Measurements from ENCODE around the gene INPP4A. TPM values are rescaled to one million over a fixed set of nuclear protein-coding genes. Genes with fewer than 3 reads are reported as not detected.

Gene INPP4A
- total and polyA plus RNA-seq, 2 donors (not counting 3 experiments of a cell fraction or from before 2014, with no cell fraction given), result 14.9 to 28.8 TPM

- H3K9me1 ChIP-seq (replicated peaks; ENCODE audit: control insufficient read depth, extremely low read depth, insufficient read depth, low read length), result no peaks in the 10 kb centered on the region
- no peaks in the 10 kb centered on the region for H3K9me3 ChIP-seq (replicated peaks; ENCODE audit: control insufficient read depth, insufficient read depth, low read length)
- ChIA-PET CTCF (no interaction called here), POLR2A (no interaction called here)
- no peak for DNase-seq (ENCODE audit: low read depth, low spot score)
- peaks cover 4 to 29% of the 10 kb centered on the region in 2 experiments for H3K36me3 ChIP-seq (ENCODE audit: control insufficient read depth in 2 of 2, extremely low read depth in 1 of 2, insufficient read depth in 2 of 2, low read length in 2 of 2)
- H3K27ac ChIP-seq (ENCODE audit: insufficient read depth, low read depth, low read length), result no peak overlapping the region
- no TSS peak for BruUV-seq (replicated peaks)
- intact Hi-C loops (cut with micrococcal nuclease), result no loop called here
- H3K4me1 ChIP-seq (ENCODE audit: control insufficient read depth, extremely low read depth, insufficient read depth, low read length), result no peaks in the 10 kb centered on the region
- H3K9ac ChIP-seq (replicated peaks; ENCODE audit: extremely low read depth, insufficient read depth, low read length), result no peak overlapping the region
- no peak overlapping the region for H3K4me2 ChIP-seq (ENCODE audit: insufficient read depth, low read length)
- no peak for FAIRE-seq
- no peak overlapping the region for H3K4me3 ChIP-seq (replicated peaks in 1 of 3; ENCODE audit: insufficient read depth in 1 of 3, low read depth in 1 of 3, low read length in 3 of 3)
- H3K79me2 ChIP-seq (ENCODE audit: control insufficient read depth, insufficient read depth, low read length), result no peaks in the 10 kb centered on the region
- dilution Hi-C loops (cut with MboI; ENCODE audit: extremely low pct_ligation_motif_present, low sequenced_read_pairs), result no loop called here
- H4K20me1 ChIP-seq (replicated peaks; ENCODE audit: control insufficient read depth, extremely low read depth, insufficient read depth, low read length), result no peaks in the 10 kb centered on the region
- H3K27me3 ChIP-seq (ENCODE audit: control insufficient read depth in 2 of 2, insufficient read depth in 2 of 2, low read length in 2 of 2), result no peaks in the 10 kb centered on the region
- no peak overlapping the region for H2AFZ ChIP-seq (ENCODE audit: low read depth, low read length)
- TF ChIP-seq FOS (IDR thresholded peaks at IDR 0.05; ENCODE audit: borderline replicate concordance, insufficient read depth, low read length), result no peak
- TF ChIP-seq MYC (IDR thresholded peaks at IDR 0.05; ENCODE audit: low read depth, low read length), result no peak
- no peak for TF ChIP-seq CTCF (IDR thresholded peaks at IDR 0.05; ENCODE audit: extremely low read depth in 1 of 2, insufficient read depth in 1 of 2, low read depth in 1 of 2, low read length in 2 of 2)
- no peak for TF ChIP-seq MAX (IDR thresholded peaks at IDR 0.05; ENCODE audit: insufficient read depth, insufficient read length)
- no peak for TF ChIP-seq GATA2 (IDR thresholded peaks at IDR 0.05; ENCODE audit: insufficient read depth, insufficient read length, low read depth, low read length)
- TF ChIP-seq EZH2 (IDR thresholded peaks at IDR 0.05; ENCODE audit: borderline replicate concordance, low read depth, low read length, severe bottlenecking), result no peak
- no peak for TF ChIP-seq POLR2AphosphoS5 (IDR thresholded peaks at IDR 0.05; ENCODE audit: insufficient read depth, low read depth, low read length)
- TF ChIP-seq JUN (IDR thresholded peaks at IDR 0.05; ENCODE audit: borderline replicate concordance, insufficient read depth, insufficient read length, low read depth), result no peak
- TF ChIP-seq POLR2A (IDR thresholded peaks at IDR 0.05; ENCODE audit: low read depth, low read length), result no peak
These were observed 120.7 kb downstream of the INPP4A start for GRCh38 chr2:98565286-98565860.

All from endothelial cell of umbilical vein (primary cell).